Left renal pelvis (tissue), 4 donors: ENCODE data around the gene CCDC188. TPM values are rescaled to one million over a fixed set of nuclear protein-coding genes. Genes with fewer than 3 reads are reported as not detected.

Experiments
- DNase-seq, 4 donors: peaks; one replicate each; pipeline ENCODE4 v3.0.0-alpha.2; 2013; ENCODE audit warnings: low read depth in 4 of 4, low spot score in 3 of 4
- polyA plus RNA-seq, 4 donors: library from polyadenylated mRNA; unstranded; fragments of 120-200 nt; gene quantifications; one replicate each; pipeline ENCODE4 v1.2.1, GENCODE V29; 2013; ENCODE audit not compliant: insufficient read length in 4 of 4

Gene CCDC188
- polyA plus RNA-seq, 4 donors: 0.34 to 2.3 (median 1.4) TPM

GRCh38 chr22:20109411-20110358 lies 41.2 kb downstream of the CCDC188 start:
- DNase-seq: no peak

GRCh38 chr22:20108757-20109230 lies 42.1 kb downstream of the CCDC188 start:
- no peak for DNase-seq

DNA sequence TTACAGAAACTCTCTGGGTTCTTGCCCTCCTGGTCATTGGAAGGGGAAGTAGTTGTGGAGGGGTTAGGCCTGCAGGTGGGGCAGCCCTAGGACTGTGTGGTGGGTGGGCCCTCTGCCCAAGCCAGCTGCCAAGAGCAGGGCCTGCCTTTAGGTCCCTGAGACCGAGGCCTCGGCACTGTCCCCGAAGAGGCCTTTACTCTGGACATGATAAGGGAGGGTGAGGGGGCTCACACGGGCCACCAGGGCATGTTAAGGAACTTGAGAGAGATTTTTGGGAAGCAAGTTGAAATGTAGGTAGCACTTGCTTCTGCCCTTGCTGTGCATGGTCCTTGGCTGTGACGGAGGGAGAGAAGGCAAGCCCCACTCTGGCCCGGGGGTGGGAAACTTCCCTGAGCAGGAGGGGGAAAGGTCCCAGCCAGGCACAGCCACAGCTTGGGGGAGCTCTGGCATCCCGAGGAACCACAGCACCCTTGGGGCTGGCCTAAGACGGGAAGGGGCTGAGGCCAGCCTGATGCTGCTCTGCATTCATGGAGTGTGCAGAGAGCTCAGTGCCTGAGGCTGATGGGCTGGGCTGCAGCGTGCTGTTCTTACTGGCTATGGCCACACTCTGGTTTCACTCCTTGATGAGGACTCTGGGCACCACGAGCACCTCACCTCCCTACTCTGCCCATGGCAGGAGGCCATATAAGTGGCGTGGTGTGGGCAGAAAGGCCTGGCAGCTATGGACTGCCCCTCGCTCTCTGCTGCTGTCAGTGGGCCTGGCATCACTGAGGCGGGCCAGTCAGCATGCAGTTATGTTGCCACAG lies 42.7 kb downstream of the CCDC188 start:
- DNase-seq: no peak

DNA sequence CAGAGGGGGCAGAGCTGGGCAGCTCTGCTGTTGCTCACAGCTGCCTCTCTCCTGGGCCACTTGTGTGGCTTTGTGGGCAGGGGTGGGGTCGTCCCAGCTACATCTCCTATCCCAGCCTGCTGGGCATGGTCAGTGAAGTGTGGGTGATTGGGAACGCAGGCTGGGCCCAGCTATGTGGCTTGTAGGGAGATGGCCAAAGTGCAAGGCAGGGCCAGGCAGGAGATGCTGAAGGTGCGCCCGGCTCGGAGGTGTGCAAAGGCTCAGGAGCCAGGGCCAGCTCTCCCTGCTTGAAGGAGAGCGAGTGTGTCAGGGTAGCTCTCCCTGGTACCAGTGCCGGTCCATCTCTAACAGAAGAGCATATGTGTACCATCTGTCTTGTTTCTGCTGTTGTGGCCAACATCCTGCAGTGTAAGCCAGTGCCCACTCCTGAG lies 43.4 kb downstream of the CCDC188 start:
- no peak for DNase-seq

- no peak for DNase-seq
Observed at GRCh38 chr22:20106849-20107237, 44.0 kb downstream of the CCDC188 start.

- DNase-seq: no peak
Observed at GRCh38 chr22:20106205-20106848, 44.5 kb downstream of the CCDC188 start.

DNA sequence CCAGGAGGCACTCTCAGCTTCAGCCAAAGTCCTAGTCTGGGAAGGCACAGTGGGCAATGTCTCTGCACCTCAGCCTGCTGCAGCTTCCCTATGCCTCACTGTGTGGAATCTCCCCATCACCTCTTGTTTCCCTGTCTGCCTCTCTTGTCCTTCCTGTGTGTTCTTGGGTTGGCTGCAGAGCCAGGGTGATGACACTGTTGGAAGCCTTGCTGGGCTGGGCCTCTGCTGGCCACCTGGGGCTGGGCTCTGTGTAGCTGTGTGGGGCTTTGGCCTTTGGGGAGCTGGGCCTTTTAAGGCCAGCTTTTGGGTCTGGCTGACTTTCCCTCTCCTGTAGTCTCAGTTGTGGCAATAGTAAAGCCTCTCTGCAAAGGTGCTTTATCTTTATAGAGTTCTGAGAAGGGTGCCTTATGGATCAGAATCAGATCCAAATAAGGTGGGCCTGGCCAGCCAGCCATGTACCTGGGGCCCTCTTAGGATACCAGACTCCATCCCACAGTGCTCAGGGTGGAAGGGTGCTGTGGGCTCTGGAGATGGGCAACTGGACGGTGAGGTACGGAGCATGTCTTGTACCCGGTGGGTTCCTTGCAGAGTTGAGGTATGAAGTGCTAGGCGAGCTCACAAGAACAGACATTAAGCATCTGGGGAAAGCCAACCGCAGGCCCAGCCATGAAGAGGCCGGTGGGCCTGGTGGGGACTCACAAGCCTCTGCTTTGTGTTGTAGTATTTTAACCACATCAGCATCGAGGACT lies 45.2 kb downstream of the CCDC188 start:
- no peak for DNase-seq

- DNase-seq: no peak
Observed at GRCh38 chr22:20102203-20102780, 48.6 kb downstream of the CCDC188 start.

GRCh38 chr22:20101638-20102037 lies 49.2 kb downstream of the CCDC188 start:
- DNase-seq: no peak

GRCh38 chr22:20099099-20099711 lies 51.6 kb downstream of the CCDC188 start:
- no peak for DNase-seq

Other genes starting within 250 kb of the CCDC188 start
- 100 to 1,000 TPM in 1 of 4 donors, 10 to 100 TPM in 3; 47.7 to 143 (median 97.2) TPM for gene COMT, start 209.3 kb downstream of the CCDC188 start, polyA plus RNA-seq
- 10 to 100 TPM; 13.1 to 33.7 (median 20.4) TPM for gene TXNRD2, start 209.2 kb downstream of the CCDC188 start, polyA plus RNA-seq
- 10 to 100 TPM; 17.5 to 32.5 (median 18.8) TPM for gene ARVCF, start 134.2 kb downstream of the CCDC188 start, polyA plus RNA-seq
- 10 to 100 TPM in 3 of 4 donors, 1 to 10 TPM in 1; 8.9 to 14.6 (median 11.4) TPM for gene TANGO2, start 129.9 kb downstream of the CCDC188 start, polyA plus RNA-seq
- 10 to 100 TPM; 29.6 to 62.1 (median 44.5) TPM for gene DGCR8, start 70.8 kb downstream of the CCDC188 start, polyA plus RNA-seq
- 100 to 1,000 TPM; 135 to 205 (median 183) TPM for gene RANBP1, start 35.0 kb downstream of the CCDC188 start, polyA plus RNA-seq
- 10 to 100 TPM; 38.5 to 65.0 (median 42.5) TPM for gene TRMT2A, start 33.8 kb downstream of the CCDC188 start, polyA plus RNA-seq
- gene ZDHHC8, start 19.3 kb downstream of the CCDC188 start, polyA plus RNA-seq: 10 to 100 TPM; 32.9 to 63.5 (median 43.9) TPM
- gene RTN4R, start 117.3 kb upstream of the CCDC188 start, polyA plus RNA-seq: 10 to 100 TPM in 1 of 4 donors, 1 to 10 TPM in 3; 4.5 to 18.0 (median 7.2) TPM
- 10 to 100 TPM; 41.8 to 61.4 (median 45.7) TPM for gene DGCR6L, start 169.0 kb upstream of the CCDC188 start, polyA plus RNA-seq
- gene ZNF74, start 243.1 kb upstream of the CCDC188 start, polyA plus RNA-seq: 10 to 100 TPM; 13.6 to 21.8 (median 15.9) TPM